Measurements from ENCODE around the gene HCN2. TPM values are rescaled to one million over a fixed set of nuclear protein-coding genes. Genes with fewer than 3 reads are reported as not detected.

The HCN2 gene
- total and polyA plus RNA-seq, 10 donors = 0.09 to 1.1 (median 0.31) TPM; not detected in 2

- H3K4me1 ChIP-seq = peaks cover 0 to 18% (median 6%) of the 10 kb centered on the region in 6 donors
- no peak for DNase-seq
- intact Hi-C loops (cut with DNase I; ENCODE audit: low total_unique reads) = no loop called here
- H3K27ac ChIP-seq = peak overlapping the region in 1 of 8 donors; percentile 33
- H3K27me3 ChIP-seq (replicated peaks in 1 of 7) = no peaks in the 10 kb centered on the region
- 67 to 76% (median 67%) methylated on average over 20 to 21 of the region's 21 CpGs for WGBS, 5 donors
- H3K36me3 ChIP-seq = no peaks in the 10 kb centered on the region
- TF ChIP-seq CTCF (IDR thresholded peaks at IDR 0.05 in 8 of 11, conservative IDR thresholded peaks at IDR 0.05 in 3 of 11) (no peak), POLR2A (IDR thresholded peaks at IDR 0.05) (no peak), POLR2AphosphoS5 (IDR thresholded peaks at IDR 0.05) (no peak)
- no peaks in the 10 kb centered on the region for H3K9me3 ChIP-seq
- H3K4me3 ChIP-seq = no peak overlapping the region
Observed at GRCh38 chr19:558770-559439, 30.8 kb upstream of the HCN2 start.

- intact Hi-C loops (cut with DNase I; ENCODE audit: low total_unique reads) = no loop called here
- Histone ChIP-seq H3K9me3 (no peaks in the 10 kb centered on the region), H3K27me3 (replicated peaks in 1 of 7) (no peaks in the 10 kb centered on the region), H3K4me1 (peaks cover 0 to 18% (median 6%) of the 10 kb centered on the region in 6 donors), H3K4me3 (no peak overlapping the region), H3K36me3 (no peaks in the 10 kb centered on the region), H3K27ac (peak overlapping the region in 3 of 8 donors; percentile 18 to 26 (median 21))
- TF ChIP-seq CTCF (IDR thresholded peaks at IDR 0.05 in 8 of 11, conservative IDR thresholded peaks at IDR 0.05 in 3 of 11) (no peak), POLR2A (IDR thresholded peaks at IDR 0.05) (no peak), POLR2AphosphoS5 (IDR thresholded peaks at IDR 0.05) (no peak)
- DNase-seq = no peak
- WGBS, 5 donors = 62 to 77% (median 69%) methylated on average over 12 of the region's 12 CpGs
Observed at GRCh38 chr19:560121-560520, 29.6 kb upstream of the HCN2 start.

- Histone ChIP-seq H3K4me1 (peaks cover 0 to 11% (median 7%) of the 10 kb centered on the region in 6 donors), H3K9me3 (no peaks in the 10 kb centered on the region), H3K36me3 (no peaks in the 10 kb centered on the region), H3K27ac (peak overlapping the region in 7 of 8 donors; percentile 63 to 94 (median 79)), H3K4me3 (peak overlapping the region in 2 of 8 donors; percentile 10 to 54), H3K27me3 (replicated peaks in 1 of 7) (no peaks in the 10 kb centered on the region)
- intact Hi-C loops (cut with DNase I; ENCODE audit: low total_unique reads) = no loop called here
- no peak for DNase-seq
- TF ChIP-seq POLR2AphosphoS5 (IDR thresholded peaks at IDR 0.05) (peak in 1 of 3 donors; percentile 71), POLR2A (IDR thresholded peaks at IDR 0.05) (no peak), CTCF (IDR thresholded peaks at IDR 0.05 in 8 of 11, conservative IDR thresholded peaks at IDR 0.05 in 3 of 11) (no peak)
- 53 to 80% (median 61%) methylated on average over 18 to 19 of the region's 19 CpGs for WGBS, 5 donors
Observed at GRCh38 chr19:566403-566802, 23.3 kb upstream of the HCN2 start.

GRCh38 chr19:566844-567243 is 22.8 kb upstream of the HCN2 start:
- H3K27ac ChIP-seq = peak overlapping the region in 7 of 8 donors; percentile 63 to 94 (median 79)
- H3K4me1 ChIP-seq = peaks cover 0 to 15% (median 9%) of the 10 kb centered on the region in 6 donors
- TF ChIP-seq POLR2A (IDR thresholded peaks at IDR 0.05) (no peak), CTCF (IDR thresholded peaks at IDR 0.05 in 8 of 11, conservative IDR thresholded peaks at IDR 0.05 in 3 of 11) (no peak), POLR2AphosphoS5 (IDR thresholded peaks at IDR 0.05) (no peak)
- no peaks in the 10 kb centered on the region for H3K9me3 ChIP-seq
- H3K4me3 ChIP-seq = peak overlapping the region in 2 of 8 donors; percentile 10 to 54
- WGBS, 5 donors = 62 to 83% (median 69%) methylated on average over 16 of the region's 16 CpGs
- H3K36me3 ChIP-seq = no peaks in the 10 kb centered on the region
- intact Hi-C loops (cut with DNase I; ENCODE audit: low total_unique reads) = no loop called here
- H3K27me3 ChIP-seq (replicated peaks in 1 of 7) = no peaks in the 10 kb centered on the region
- DNase-seq = no peak
